ENCODE data around the gene FGD6. TPM values are rescaled to one million over a fixed set of nuclear protein-coding genes. Genes with fewer than 3 reads are reported as not detected.
A peak's percentile ranks its signal among the peaks of the same experiment; 100 is the strongest.

Gene FGD6
- polyA plus RNA-seq, 2 of the 4 experiments (the other 2 are of a cell fraction) = 15.5 to 48.0 TPM

DNA sequence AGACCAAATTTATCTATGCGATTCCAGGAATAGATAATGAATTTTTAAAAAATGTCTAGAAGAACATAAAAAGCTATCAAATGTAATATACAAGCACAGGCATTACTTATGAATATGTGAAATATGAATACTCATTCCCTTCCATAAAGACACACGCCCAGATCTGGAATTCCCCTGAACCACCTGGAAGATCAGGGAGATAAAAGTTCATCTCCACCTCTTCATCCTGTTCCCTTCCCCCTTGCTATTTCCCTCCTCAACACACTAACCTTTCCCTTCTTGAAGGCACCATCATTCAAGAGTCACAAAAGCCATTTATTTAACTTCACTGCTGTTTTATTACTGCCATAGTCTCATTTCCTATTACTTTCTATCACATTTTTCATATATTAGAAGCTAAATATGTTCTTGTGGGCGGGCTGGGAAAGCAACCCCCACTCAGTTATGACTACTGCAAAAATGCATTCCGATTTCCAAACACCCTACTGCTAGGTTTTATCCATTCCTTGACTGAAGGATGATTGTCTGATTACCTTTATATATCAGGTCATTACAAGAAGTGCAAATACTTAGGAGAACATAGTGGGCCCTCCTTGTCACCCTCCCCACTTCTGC lies 16.1 kb downstream of the FGD6 start (continued):
- TF ChIP-seq ZC3H11A (IDR thresholded peaks at IDR 0.05) = no peak
- no peak for TF ChIP-seq TFCP2L1 (CRISPR knock-in tag; IDR thresholded peaks at IDR 0.05)
- no peak for TF ChIP-seq CBX8 (IDR thresholded peaks at IDR 0.05)
- TF ChIP-seq, protein P1, sequence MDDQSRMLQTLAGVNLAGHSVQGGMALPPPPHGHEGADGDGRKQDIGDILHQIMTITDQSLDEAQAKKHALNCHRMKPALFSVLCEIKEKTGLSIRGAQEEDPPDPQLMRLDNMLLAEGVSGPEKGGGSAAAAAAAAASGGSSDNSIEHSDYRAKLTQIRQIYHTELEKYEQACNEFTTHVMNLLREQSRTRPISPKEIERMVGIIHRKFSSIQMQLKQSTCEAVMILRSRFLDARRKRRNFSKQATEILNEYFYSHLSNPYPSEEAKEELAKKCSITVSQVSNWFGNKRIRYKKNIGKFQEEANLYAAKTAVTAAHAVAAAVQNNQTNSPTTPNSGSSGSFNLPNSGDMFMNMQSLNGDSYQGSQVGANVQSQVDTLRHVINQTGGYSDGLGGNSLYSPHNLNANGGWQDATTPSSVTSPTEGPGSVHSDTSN (IDR thresholded peaks at IDR 0.05) = no peak; the same call in 1 of the 2 replicates
- TF ChIP-seq ZNF302 (CRISPR knock-in tag; IDR thresholded peaks at IDR 0.05) = no peak
- TF ChIP-seq MYC (IDR thresholded peaks at IDR 0.05; ENCODE audit: borderline replicate concordance, low read length) = no peak
- no peak for TF ChIP-seq ZSCAN20 (CRISPR knock-in tag; IDR thresholded peaks at IDR 0.05)
- TF ChIP-seq MAFK (IDR thresholded peaks at IDR 0.05; ENCODE audit: partially characterized antibody) = no peak
- TF ChIP-seq, protein P2, sequence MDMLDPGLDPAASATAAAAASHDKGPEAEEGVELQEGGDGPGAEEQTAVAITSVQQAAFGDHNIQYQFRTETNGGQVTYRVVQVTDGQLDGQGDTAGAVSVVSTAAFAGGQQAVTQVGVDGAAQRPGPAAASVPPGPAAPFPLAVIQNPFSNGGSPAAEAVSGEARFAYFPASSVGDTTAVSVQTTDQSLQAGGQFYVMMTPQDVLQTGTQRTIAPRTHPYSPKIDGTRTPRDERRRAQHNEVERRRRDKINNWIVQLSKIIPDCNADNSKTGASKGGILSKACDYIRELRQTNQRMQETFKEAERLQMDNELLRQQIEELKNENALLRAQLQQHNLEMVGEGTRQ (IDR thresholded peaks at IDR 0.05) = no peak
- TF ChIP-seq, protein P3, sequence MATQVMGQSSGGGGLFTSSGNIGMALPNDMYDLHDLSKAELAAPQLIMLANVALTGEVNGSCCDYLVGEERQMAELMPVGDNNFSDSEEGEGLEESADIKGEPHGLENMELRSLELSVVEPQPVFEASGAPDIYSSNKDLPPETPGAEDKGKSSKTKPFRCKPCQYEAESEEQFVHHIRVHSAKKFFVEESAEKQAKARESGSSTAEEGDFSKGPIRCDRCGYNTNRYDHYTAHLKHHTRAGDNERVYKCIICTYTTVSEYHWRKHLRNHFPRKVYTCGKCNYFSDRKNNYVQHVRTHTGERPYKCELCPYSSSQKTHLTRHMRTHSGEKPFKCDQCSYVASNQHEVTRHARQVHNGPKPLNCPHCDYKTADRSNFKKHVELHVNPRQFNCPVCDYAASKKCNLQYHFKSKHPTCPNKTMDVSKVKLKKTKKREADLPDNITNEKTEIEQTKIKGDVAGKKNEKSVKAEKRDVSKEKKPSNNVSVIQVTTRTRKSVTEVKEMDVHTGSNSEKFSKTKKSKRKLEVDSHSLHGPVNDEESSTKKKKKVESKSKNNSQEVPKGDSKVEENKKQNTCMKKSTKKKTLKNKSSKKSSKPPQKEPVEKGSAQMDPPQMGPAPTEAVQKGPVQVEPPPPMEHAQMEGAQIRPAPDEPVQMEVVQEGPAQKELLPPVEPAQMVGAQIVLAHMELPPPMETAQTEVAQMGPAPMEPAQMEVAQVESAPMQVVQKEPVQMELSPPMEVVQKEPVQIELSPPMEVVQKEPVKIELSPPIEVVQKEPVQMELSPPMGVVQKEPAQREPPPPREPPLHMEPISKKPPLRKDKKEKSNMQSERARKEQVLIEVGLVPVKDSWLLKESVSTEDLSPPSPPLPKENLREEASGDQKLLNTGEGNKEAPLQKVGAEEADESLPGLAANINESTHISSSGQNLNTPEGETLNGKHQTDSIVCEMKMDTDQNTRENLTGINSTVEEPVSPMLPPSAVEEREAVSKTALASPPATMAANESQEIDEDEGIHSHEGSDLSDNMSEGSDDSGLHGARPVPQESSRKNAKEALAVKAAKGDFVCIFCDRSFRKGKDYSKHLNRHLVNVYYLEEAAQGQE (IDR thresholded peaks at IDR 0.05) = no peak
- peak; percentile 31 for TF ChIP-seq SMC3 (IDR thresholded peaks at IDR 0.05)
- no peak for TF ChIP-seq BHLHE40 (IDR thresholded peaks at IDR 0.05; ENCODE audit: low read depth, low read length)
- no peak for TF ChIP-seq PHF8 (IDR thresholded peaks at IDR 0.05; ENCODE audit: borderline replicate concordance, low read depth)
- no peak for TF ChIP-seq RFX5 (IDR thresholded peaks at IDR 0.05)
- no peak for TF ChIP-seq POLR2A (IDR thresholded peaks at IDR 0.05; ENCODE audit: low read length)
- peak; percentile 69 to 91; a peak in 3 of 4 replicates for TF ChIP-seq CEBPB (IDR thresholded peaks at IDR 0.05)
- no peak for TF ChIP-seq NPAS2 (CRISPR knock-in tag; IDR thresholded peaks at IDR 0.05; ENCODE audit: borderline replicate concordance)
- no peak; a peak in 1 of 5 replicates for TF ChIP-seq RAD21 (conservative IDR thresholded peaks at IDR 0.05 in 1 of 2, IDR thresholded peaks at IDR 0.05 in 1 of 2)
- TF ChIP-seq NR3C1 (IDR thresholded peaks at IDR 0.05) = no peak
- TF ChIP-seq ESRRA (IDR thresholded peaks at IDR 0.05; ENCODE audit: borderline replicate concordance, low read length) = no peak
- peak; percentile 45; the same call in 1 of the 2 replicates for TF ChIP-seq JUNB (IDR thresholded peaks at IDR 0.05)
- no peak for TF ChIP-seq NFE2L2 (conservative IDR thresholded peaks at IDR 0.05; ENCODE audit: low read length)
- no peak for TF ChIP-seq TP53 (CRISPR knock-in tag; IDR thresholded peaks at IDR 0.05)
- TF ChIP-seq SREBF2 (IDR thresholded peaks at IDR 0.05) = no peak
- no peak for TF ChIP-seq RNF2 (IDR thresholded peaks at IDR 0.05; ENCODE audit: borderline replicate concordance, low read depth)
- peak; percentile 42; the same call in 1 of the 2 replicates for TF ChIP-seq EHF (CRISPR knock-in tag; IDR thresholded peaks at IDR 0.05)
- TF ChIP-seq GATA3 (IDR thresholded peaks at IDR 0.05; ENCODE audit: borderline replicate concordance) = peak; percentile 99
- TF ChIP-seq EP300 (IDR thresholded peaks at IDR 0.05) = peak; percentile 61 to 88; a peak in 4 of 5 replicates
- TF ChIP-seq MAZ (IDR thresholded peaks at IDR 0.05; ENCODE audit: borderline replicate concordance, low read depth, low read length) = no peak
- TF ChIP-seq ZFP36 (IDR thresholded peaks at IDR 0.05; ENCODE audit: borderline replicate concordance, partially characterized antibody) = no peak
- no peak for TF ChIP-seq HDAC2 (IDR thresholded peaks at IDR 0.05)
- TF ChIP-seq JUN (IDR thresholded peaks at IDR 0.05) = peak; percentile 69 to 84; a peak in 2 of 5 replicates
- TF ChIP-seq, protein P4, sequence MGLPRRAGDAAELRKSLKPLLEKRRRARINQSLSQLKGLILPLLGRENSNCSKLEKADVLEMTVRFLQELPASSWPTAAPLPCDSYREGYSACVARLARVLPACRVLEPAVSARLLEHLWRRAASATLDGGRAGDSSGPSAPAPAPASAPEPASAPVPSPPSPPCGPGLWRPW (IDR thresholded peaks at IDR 0.05) = no peak
- TF ChIP-seq, protein P5, sequence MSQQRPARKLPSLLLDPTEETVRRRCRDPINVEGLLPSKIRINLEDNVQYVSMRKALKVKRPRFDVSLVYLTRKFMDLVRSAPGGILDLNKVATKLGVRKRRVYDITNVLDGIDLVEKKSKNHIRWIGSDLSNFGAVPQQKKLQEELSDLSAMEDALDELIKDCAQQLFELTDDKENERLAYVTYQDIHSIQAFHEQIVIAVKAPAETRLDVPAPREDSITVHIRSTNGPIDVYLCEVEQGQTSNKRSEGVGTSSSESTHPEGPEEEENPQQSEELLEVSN (IDR thresholded peaks at IDR 0.05; ENCODE audit: borderline replicate concordance, low read depth) = no peak
- 0 out of 3 replicates have a peak, but pooled peaks have one; percentile 23 for TF ChIP-seq BCL3 (IDR thresholded peaks at IDR 0.05)
- TF ChIP-seq FOSL2 (IDR thresholded peaks at IDR 0.05) = no peak
- TF ChIP-seq FOSL2 (CRISPR knock-in tag; IDR thresholded peaks at IDR 0.05) = peak; percentile 83
